Lower leg skin (tissue), 4 donors: Measurements from ENCODE around the gene TMEM101. TPM values are rescaled to one million over a fixed set of nuclear protein-coding genes. Genes with fewer than 3 reads are reported as not detected.
"Not testable (repeated sequence)": the region's sequence is repeated elsewhere in the genome, so short reads cannot be mapped to it uniquely, and the experiment has no call there.

Experiments used
- DNase-seq, 2 donors: peaks; one replicate each; pipeline ENCODE4 v3.0.0-alpha.2; 2019; ENCODE audit warnings: low spot score in 2 of 2
- H3K4me3 ChIP-seq: fragments of 200-600 bp; sonication (generic); 2 replicates; pipeline ENCODE4 v1.5.1; 2017; ENCODE audit warnings: mild to moderate bottlenecking, low read depth; ENCODE audit not compliant: poor library complexity, severe bottlenecking
- CTCF ChIP-seq, 3 donors: fragments of 450-650 bp; IDR thresholded peaks; one replicate each; pipeline ENCODE4 v1.5.1; 2016; ENCODE audit warnings: antibody characterized with exemption in 3 of 3, mild to moderate bottlenecking in 3 of 3, moderate library complexity in 2 of 3
- POLR2A ChIP-seq, 2 donors: fragments of 450-650 bp; IDR thresholded peaks; one replicate each; pipeline ENCODE4 v1.6.1; 2016 to 2017; ENCODE audit warnings: antibody characterized with exemption in 2 of 2, mild to moderate bottlenecking in 1 of 2, moderate library complexity in 1 of 2
- WGBS, 2 donors: methylation state at CpG; one replicate each; pipeline ENCODE4 v1.1.5; 2018; 5-methylcytosine and 5-hydroxymethylcytosine counted together
- intact Hi-C: fragments of 100-400 bp; cut with DNase I; formaldehyde crosslinking; loops from one replicate; pipeline ENCODE4 v1.15.0; 2023; ENCODE audit warnings: low total_unique reads
- total RNA-seq, 4 donors: library from RNA; depleted of rRNA; stranded (reverse); fragments of >200 nt; gene quantifications; one replicate each; pipeline ENCODE4 v1.1.0, GENCODE V29; 2016

The TMEM101 gene
- total RNA-seq, 4 donors from 2014 or later, result 28.4 to 48.0 (median 41.2) TPM

- intact Hi-C loops, result no loop called here
These were observed 13.8 kb downstream of the TMEM101 start for GRCh38 chr17:44000871-44001460.

GRCh38 chr17:44000141-44000860 is 14.5 kb downstream of the TMEM101 start:
- TF ChIP-seq CTCF (IDR thresholded peaks at IDR 0.05), result no peak
- TF ChIP-seq POLR2A (IDR thresholded peaks at IDR 0.05), result no peak
- intact Hi-C loops, result no loop called here
- WGBS, 2 donors, result 80 to 91% methylated on average over 12 of the region's 12 CpGs
- H3K4me3 ChIP-seq, result no peak overlapping the region
- DNase-seq, result no peak

More at GRCh38 chr17:44000871-44001460, 13.8 kb downstream of the TMEM101 start:
- TF ChIP-seq CTCF (IDR thresholded peaks at IDR 0.05), result no peak
- no peak for TF ChIP-seq POLR2A (IDR thresholded peaks at IDR 0.05)
- H3K4me3 ChIP-seq, result no peak overlapping the region
- WGBS, 2 donors, result 82 to 93% methylated on average over 6 of the region's 6 CpGs
- no peak for DNase-seq

DNA sequence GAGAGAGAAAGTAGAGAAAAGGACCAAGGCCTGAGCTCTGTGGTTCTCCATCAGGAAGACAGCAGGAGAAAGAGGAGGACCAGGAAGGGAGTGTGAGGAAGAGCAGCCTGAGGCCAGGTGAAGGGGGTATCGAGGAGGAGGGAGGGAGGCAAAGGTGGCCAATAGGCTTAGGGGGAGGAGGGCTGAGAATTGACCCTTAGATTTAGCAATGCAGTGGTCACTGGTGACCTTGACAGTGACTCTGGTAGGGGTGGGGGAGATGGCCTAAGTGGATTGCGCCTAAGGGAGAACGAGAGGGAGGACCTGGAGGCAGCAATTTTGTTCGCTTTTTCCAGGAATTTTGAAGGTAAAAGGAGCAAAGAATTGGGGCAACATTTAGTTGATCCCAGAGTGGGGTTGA is 15.7 kb downstream of the TMEM101 start:
- no peak for TF ChIP-seq POLR2A (IDR thresholded peaks at IDR 0.05)
- no peak for TF ChIP-seq CTCF (IDR thresholded peaks at IDR 0.05)
- intact Hi-C loops, result loop anchor here (10.0 kb wide), 1 partner anchor 54 kb away; the partner anchor contains the start of gene PPY
- no peak overlapping the region for H3K4me3 ChIP-seq
- 85 to 94% methylated on average over 4 of the region's 4 CpGs for WGBS, 2 donors
- no peak for DNase-seq

GRCh38 chr17:43998552-43998951 is 16.2 kb downstream of the TMEM101 start:
- TF ChIP-seq CTCF (IDR thresholded peaks at IDR 0.05), result no peak
- TF ChIP-seq POLR2A (IDR thresholded peaks at IDR 0.05), result no peak
- WGBS, 2 donors, result 70 to 77% methylated on average over 3 of the region's 3 CpGs
- no peak for DNase-seq
- no peak overlapping the region for H3K4me3 ChIP-seq
- intact Hi-C loops, result loop anchor here (10.0 kb wide), 1 partner anchor 54 kb away; the partner anchor contains the start of gene PPY

- 84 to 89% methylated on average over 5 of the region's 5 CpGs for WGBS, 2 donors
- DNase-seq, H3K4me3 ChIP-seq: not testable (repeated sequence)
- intact Hi-C loops, result loop anchor here (10.0 kb wide), 1 partner anchor 52 kb away; the partner anchor contains the start of gene PPY
These were observed 17.6 kb downstream of the TMEM101 start for GRCh38 chr17:43997180-43997579.

DNA sequence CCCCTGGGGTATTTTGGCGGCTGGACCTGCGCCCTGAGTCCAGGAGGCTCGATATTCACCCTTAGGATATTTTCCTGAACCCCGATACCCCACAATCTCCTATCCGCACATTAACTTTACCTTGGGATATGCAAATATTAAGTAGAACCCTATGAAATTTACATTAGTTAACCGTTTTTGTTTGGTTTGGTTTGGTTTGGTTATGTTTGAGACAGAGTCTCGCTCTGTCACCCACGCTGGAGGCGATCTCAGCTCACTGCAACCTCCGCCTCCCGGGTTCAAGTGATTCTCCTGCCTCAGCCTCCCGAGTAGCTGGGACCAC is 19.7 kb downstream of the TMEM101 start:
- no peak for TF ChIP-seq POLR2A (IDR thresholded peaks at IDR 0.05)
- no peak for TF ChIP-seq CTCF (IDR thresholded peaks at IDR 0.05)
- WGBS, 2 donors, result 13 to 19% methylated on average over 12 of the region's 12 CpGs
- intact Hi-C loops, result loop anchor here (10.0 kb wide), 1 partner anchor 50 kb away; the partner anchor contains the start of gene PPY
- DNase-seq, result no peak
- no peak overlapping the region for H3K4me3 ChIP-seq
